ENCODE data around the gene SPNS2. TPM values are rescaled to one million over a fixed set of nuclear protein-coding genes. Genes with fewer than 3 reads are reported as not detected.

Gene SPNS2
- total and polyA plus RNA-seq, 4 donors = 4.0 to 9.0 (median 5.2) TPM

GRCh38 chr17:4514779-4515178, 16.1 kb downstream of the SPNS2 start:
- Histone ChIP-seq H3K9ac (ENCODE audit: low read depth in 1 of 2, low read length in 2 of 2) (no peak overlapping the region), H3K36me3 (ENCODE audit: control insufficient read depth in 4 of 4, insufficient read depth in 3 of 4, low read depth in 1 of 4, low read length in 3 of 4) (no peaks in the 10 kb centered on the region), H3K27ac (ENCODE audit: low read depth in 1 of 2, low read length in 2 of 2) (no peak overlapping the region), H3K4me1 (ENCODE audit: control insufficient read depth in 4 of 4, insufficient read depth in 4 of 4, low read length in 3 of 4) (peaks cover 0 to 4% (median under 1%) of the 10 kb centered on the region in 4 donors), H3K4me3 (ENCODE audit: low read depth in 1 of 3, low read length in 3 of 3) (no peak overlapping the region), H3K27me3 (ENCODE audit: control insufficient read depth in 4 of 4, insufficient read depth in 4 of 4, low read length in 3 of 4) (no peaks in the 10 kb centered on the region), H3K9me3 (ENCODE audit: control insufficient read depth in 4 of 4, low read length in 3 of 4) (no peaks in the 10 kb centered on the region)
- DNase-seq (ENCODE audit: low spot score) = no peak
- TF ChIP-seq JUND (IDR thresholded peaks at IDR 0.05) (no peak), ZBTB33 (IDR thresholded peaks at IDR 0.05) (no peak), RAD21 (IDR thresholded peaks at IDR 0.05) (no peak), EGR1 (IDR thresholded peaks at IDR 0.05; ENCODE audit: low read depth in 2 of 2) (no peak)
- 94% methylated on average over 11 of the region's 11 CpGs for WGBS

GRCh38 chr17:4515501-4515900, 16.8 kb downstream of the SPNS2 start:
- WGBS = 63% methylated on average over 5 of the region's 5 CpGs
- no peak for TF ChIP-seq NR2F2 (IDR thresholded peaks at IDR 0.05)
- no peak for TF ChIP-seq CTCF (IDR thresholded peaks at IDR 0.05; ENCODE audit: low read depth, low read length, missing input control)
- TF ChIP-seq GABPA (IDR thresholded peaks at IDR 0.05 in 1 of 2, conservative IDR thresholded peaks at IDR 0.05 in 1 of 2) = no peak
- TF ChIP-seq JUND (IDR thresholded peaks at IDR 0.05) = no peak
- TF ChIP-seq HNF4G (IDR thresholded peaks at IDR 0.05) = no peak
- TF ChIP-seq ZBTB33 (IDR thresholded peaks at IDR 0.05) = no peak
- TF ChIP-seq MAX (IDR thresholded peaks at IDR 0.05) = no peak
- no peak for TF ChIP-seq RAD21 (IDR thresholded peaks at IDR 0.05)
- TF ChIP-seq FOXA1 (IDR thresholded peaks at IDR 0.05) = no peak
- TF ChIP-seq TAF1 (conservative IDR thresholded peaks at IDR 0.05) = no peak
- no peak for TF ChIP-seq YY1 (IDR thresholded peaks at IDR 0.05)
- Histone ChIP-seq H3K27me3 (ENCODE audit: control insufficient read depth in 4 of 4, insufficient read depth in 4 of 4, low read length in 3 of 4) (no peaks in the 10 kb centered on the region), H3K36me3 (ENCODE audit: control insufficient read depth in 4 of 4, insufficient read depth in 3 of 4, low read depth in 1 of 4, low read length in 3 of 4) (no peaks in the 10 kb centered on the region), H3K4me1 (ENCODE audit: control insufficient read depth in 4 of 4, insufficient read depth in 4 of 4, low read length in 3 of 4) (peaks cover 0 to 2% (median 0%) of the 10 kb centered on the region in 4 donors), H3K4me3 (ENCODE audit: low read depth in 1 of 3, low read length in 3 of 3) (no peak overlapping the region), H3K27ac (ENCODE audit: low read depth in 1 of 2, low read length in 2 of 2) (no peak overlapping the region), H3K9me3 (ENCODE audit: control insufficient read depth in 4 of 4, low read length in 3 of 4) (no peaks in the 10 kb centered on the region), H3K9ac (ENCODE audit: low read depth in 1 of 2, low read length in 2 of 2) (no peak overlapping the region)
- no peak for DNase-seq (ENCODE audit: low spot score)

GRCh38 chr17:4516735-4517134, 18.1 kb downstream of the SPNS2 start:
- Histone ChIP-seq H3K36me3 (ENCODE audit: control insufficient read depth in 4 of 4, insufficient read depth in 3 of 4, low read depth in 1 of 4, low read length in 3 of 4) (no peaks in the 10 kb centered on the region), H3K4me1 (ENCODE audit: control insufficient read depth in 4 of 4, insufficient read depth in 4 of 4, low read length in 3 of 4) (peaks cover 0 to 2% (median 0%) of the 10 kb centered on the region in 4 donors), H3K9ac (ENCODE audit: low read depth in 1 of 2, low read length in 2 of 2) (no peak overlapping the region), H3K27ac (ENCODE audit: low read depth in 1 of 2, low read length in 2 of 2) (no peak overlapping the region), H3K27me3 (ENCODE audit: control insufficient read depth in 4 of 4, insufficient read depth in 4 of 4, low read length in 3 of 4) (no peaks in the 10 kb centered on the region), H3K4me3 (ENCODE audit: low read depth in 1 of 3, low read length in 3 of 3) (no peak overlapping the region), H3K9me3 (ENCODE audit: control insufficient read depth in 4 of 4, low read length in 3 of 4) (no peaks in the 10 kb centered on the region)
- 85% methylated on average over 11 of the region's 11 CpGs for WGBS
- no peak for DNase-seq (ENCODE audit: low spot score)
- TF ChIP-seq JUND (IDR thresholded peaks at IDR 0.05) (no peak), GABPA (IDR thresholded peaks at IDR 0.05 in 1 of 2, conservative IDR thresholded peaks at IDR 0.05 in 1 of 2) (no peak), FOXA2 (IDR thresholded peaks at IDR 0.05) (no peak), HNF4A (conservative IDR thresholded peaks at IDR 0.05) (no peak), REST (IDR thresholded peaks at IDR 0.05) (no peak), FOXA1 (IDR thresholded peaks at IDR 0.05) (no peak), CTCF (IDR thresholded peaks at IDR 0.05; ENCODE audit: low read depth, low read length, missing input control) (no peak), EGR1 (IDR thresholded peaks at IDR 0.05; ENCODE audit: low read depth in 2 of 2) (no peak)

Data from liver (tissue), 9 donors.